ENCODE results near the gene ETV4.

GRCh38 chr17:43556292-43556691 lies 10.2 kb upstream of the ETV4 start:
- TF ChIP-seq CTCF (IDR thresholded peaks at IDR 0.05 in 4 of 5, conservative IDR thresholded peaks at IDR 0.05 in 1 of 5) (no peak), POLR2A (IDR thresholded peaks at IDR 0.05) (no peak)
